DND-41 (cell line): ENCODE results near the gene PSEN1.

Experiments
- ATAC-seq: fragments of 200-7000 bp; cut with Tn5 transposase; 3 replicates; pipeline ENCODE4 v1.9.1; 2021; ENCODE audit warnings: low read depth; ENCODE audit not compliant: insufficient read depth
- DNase-seq: peaks from one replicate; pipeline ENCODE4 v3.0.0-alpha.2; 2020
- H2AFZ ChIP-seq: 2 replicates; pipeline ENCODE4 v1.6.0; 2012; ENCODE audit warnings: low read depth, low read length
- H3K27ac ChIP-seq: 2 replicates; pipeline ENCODE4 v1.5.1; 2012; ENCODE audit warnings: low read length, inconsistent platforms
- H3K27me3 ChIP-seq: fragments of 200-600 bp; sonication (generic); 2 replicates; pipeline ENCODE4 v1.6.0; 2012; ENCODE audit warnings: low read length, mild to moderate bottlenecking, inconsistent platforms; ENCODE audit not compliant: insufficient read depth, poor library complexity
- H3K36me3 ChIP-seq: 2 replicates; pipeline ENCODE4 v1.5.1; 2012; ENCODE audit warnings: low read length, inconsistent platforms; ENCODE audit not compliant: insufficient read depth
- H3K4me1 ChIP-seq: 2 replicates; pipeline ENCODE4 v1.5.1; 2012; ENCODE audit warnings: mild to moderate bottlenecking, low read length; ENCODE audit not compliant: insufficient read depth
- H3K4me2 ChIP-seq: 2 replicates; pipeline ENCODE4 v1.6.0; 2012; ENCODE audit warnings: mild to moderate bottlenecking, moderate library complexity, low read length, inconsistent platforms; ENCODE audit not compliant: insufficient read depth
- H3K4me3 ChIP-seq, 2 experiments: fragments of 200-600 bp in 1 of 2; shearing (Covaris generic) in 1 of 2; 2 replicates each; pipeline ENCODE4 v1.5.1; 2012 to 2016; ENCODE audit warnings: inconsistent platforms in 2 of 2, low read length in 2 of 2, mild to moderate bottlenecking in 2 of 2, low read depth in 1 of 2, moderate library complexity in 1 of 2
- H3K79me2 ChIP-seq: 2 replicates; pipeline ENCODE4 v1.6.0; 2012; ENCODE audit warnings: low read length, inconsistent platforms; ENCODE audit not compliant: insufficient read depth
- H3K9ac ChIP-seq: 2 replicates; pipeline ENCODE4 v1.6.0; 2012; ENCODE audit warnings: low read depth, mild to moderate bottlenecking, inconsistent platforms, low read length, moderate library complexity
- H3K9me3 ChIP-seq: 2 replicates; pipeline ENCODE4 v1.5.1; 2012; ENCODE audit warnings: low read length, moderate library complexity, mild to moderate bottlenecking, inconsistent platforms; ENCODE audit not compliant: insufficient read depth, severe bottlenecking
- H4K20me1 ChIP-seq: 2 replicates; pipeline ENCODE4 v1.6.0; 2012; ENCODE audit warnings: low read length; ENCODE audit not compliant: insufficient read depth
- CTCF ChIP-seq: IDR thresholded peaks from 2 replicates; pipeline ENCODE4 v1.5.1; 2012; ENCODE audit warnings: borderline replicate concordance, low read length, moderate library complexity, mild to moderate bottlenecking; ENCODE audit not compliant: poor library complexity, severe bottlenecking; ENCODE audit errors: extremely low read depth
- EZH2 ChIP-seq: IDR thresholded peaks from 3 replicates; pipeline ENCODE4 v1.6.1; 2012; ENCODE audit warnings: borderline replicate concordance, low read depth, mild to moderate bottlenecking, moderate library complexity, low read length, inconsistent platforms; ENCODE audit not compliant: severe bottlenecking

Gene PSEN1

GRCh38 chr14:73236157-73236556, 99.8 kb downstream of the PSEN1 start:
- H3K4me2 ChIP-seq: no peak overlapping the region
- no peak overlapping the region for H2AFZ ChIP-seq
- no peaks in the 10 kb centered on the region for H4K20me1 ChIP-seq
- no peak for TF ChIP-seq EZH2
- TF ChIP-seq CTCF: no peak
- ATAC-seq (no peak), DNase-seq (no peak)
- H3K9me3 ChIP-seq: no peaks in the 10 kb centered on the region
- H3K79me2 ChIP-seq: no peaks in the 10 kb centered on the region
- H3K27me3 ChIP-seq: peaks cover 8% of the 10 kb centered on the region
- no peaks in the 10 kb centered on the region for H3K36me3 ChIP-seq
- H3K4me3 ChIP-seq: no peak overlapping the region
- H3K9ac ChIP-seq: no peak overlapping the region
- H3K4me1 ChIP-seq: no peaks in the 10 kb centered on the region
- H3K27ac ChIP-seq: no peak overlapping the region

GRCh38 chr14:73236752-73237218, 100.5 kb downstream of the PSEN1 start:
- H3K4me3 ChIP-seq: no peak overlapping the region
- peaks cover 8% of the 10 kb centered on the region for H3K27me3 ChIP-seq
- no peaks in the 10 kb centered on the region for H4K20me1 ChIP-seq
- H3K4me1 ChIP-seq: peaks cover 3% of the 10 kb centered on the region; the same call in 1 of the 2 replicates
- ATAC-seq (no peak), DNase-seq (no peak)
- H2AFZ ChIP-seq: no peak overlapping the region
- no peaks in the 10 kb centered on the region for H3K36me3 ChIP-seq
- no peak overlapping the region for H3K9ac ChIP-seq
- no peaks in the 10 kb centered on the region for H3K9me3 ChIP-seq
- no peaks in the 10 kb centered on the region for H3K79me2 ChIP-seq
- H3K4me2 ChIP-seq: no peak overlapping the region
- H3K27ac ChIP-seq: no peak overlapping the region
- no peak for TF ChIP-seq CTCF
- TF ChIP-seq EZH2: no peak

- Histone ChIP-seq H3K27ac (no peak within 1 kb of the TSS), H2AFZ (no peak within 1 kb of the TSS), H4K20me1 (no peaks in the 10 kb centered on the region), H3K79me2 (no peaks in the 10 kb centered on the region), H3K36me3 (no peaks in the 10 kb centered on the region), H3K9me3 (no peaks in the 10 kb centered on the region), H3K4me3 (no peak within 1 kb of the TSS), H3K4me1 (peaks cover 8% of the 10 kb centered on the region), H3K4me2 (no peak within 1 kb of the TSS), H3K9ac (no peak within 1 kb of the TSS), H3K27me3 (peaks cover 8% of the 10 kb centered on the region)
- TF ChIP-seq CTCF: no peak
- no peak for TF ChIP-seq EZH2
- ATAC-seq (no peak), DNase-seq (no peak)
These were observed 101.0 kb downstream of the PSEN1 start, which contains the start of gene PAPLN for GRCh38 chr14:73237219-73237785. PAPLN (plus strand) TSS chr14:73237506; CDS start chr14:73239779, 2,273 bp downstream.
